ENCODE measurements around the gene SPRR2D.
"Not testable (repeated sequence)": the region's sequence is repeated elsewhere in the genome, so short reads cannot be mapped to it uniquely, and the experiment has no call there.

The SPRR2D gene

DNA sequence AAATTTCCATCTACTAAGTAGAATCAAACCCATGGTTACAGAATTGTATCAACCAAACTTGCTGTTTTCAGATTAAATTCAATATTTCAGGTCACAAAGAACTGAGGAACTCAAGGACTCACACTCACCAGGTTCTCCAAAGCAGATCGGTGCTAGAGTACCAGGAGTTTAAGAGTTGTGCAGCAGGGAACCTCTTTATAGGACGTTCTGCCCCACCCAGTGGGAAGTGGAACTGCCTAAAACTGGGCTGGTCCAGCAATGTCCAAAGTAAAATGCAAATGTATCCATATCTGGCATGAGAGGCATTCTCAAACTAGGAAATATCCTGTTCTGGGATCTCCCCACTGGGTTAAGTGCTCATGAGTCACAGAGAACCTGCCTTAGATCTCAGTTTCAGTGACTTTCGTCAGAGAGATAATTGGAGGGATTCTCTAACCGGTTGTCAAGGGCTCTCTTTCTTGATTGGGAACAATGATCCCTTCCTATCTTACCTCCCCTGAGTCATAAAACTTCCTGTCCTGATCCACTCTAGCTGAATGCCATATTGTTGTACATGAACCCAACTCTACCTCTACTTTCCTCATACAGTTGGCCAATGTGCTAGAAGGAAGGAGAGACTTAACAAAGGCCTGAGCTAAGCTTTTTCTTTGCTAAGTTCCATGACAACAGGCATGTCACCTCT lies at the start of gene SPRR2D:
Gene SPRR2D (minus strand): TSS at position 171 of the 682 bp plus-strand sequence. CDS start 774 bp downstream, outside the sequence.
- DNase-seq (ENCODE audit: low read depth) = no peak

DNA sequence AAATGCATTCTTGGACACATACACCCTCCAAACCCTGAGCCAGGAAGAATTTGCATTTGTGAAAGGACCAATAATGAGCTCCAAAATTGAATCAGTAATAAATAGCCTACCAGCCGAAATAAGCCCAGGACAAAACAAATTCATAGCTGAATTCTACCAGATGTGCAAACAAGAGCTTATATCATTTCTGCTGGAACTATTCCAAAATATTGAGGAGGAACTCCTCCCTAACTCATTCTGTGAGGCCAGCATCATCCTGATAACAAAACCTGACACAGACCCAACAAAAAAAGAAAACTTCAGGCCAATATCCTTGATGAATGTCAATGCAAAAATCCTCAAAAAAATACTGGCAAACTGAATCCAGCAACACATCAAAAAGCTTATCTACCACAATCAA lies 46.7 kb upstream of the SPRR2D start:
- DNase-seq (ENCODE audit: low read depth) = no peak

DNA sequence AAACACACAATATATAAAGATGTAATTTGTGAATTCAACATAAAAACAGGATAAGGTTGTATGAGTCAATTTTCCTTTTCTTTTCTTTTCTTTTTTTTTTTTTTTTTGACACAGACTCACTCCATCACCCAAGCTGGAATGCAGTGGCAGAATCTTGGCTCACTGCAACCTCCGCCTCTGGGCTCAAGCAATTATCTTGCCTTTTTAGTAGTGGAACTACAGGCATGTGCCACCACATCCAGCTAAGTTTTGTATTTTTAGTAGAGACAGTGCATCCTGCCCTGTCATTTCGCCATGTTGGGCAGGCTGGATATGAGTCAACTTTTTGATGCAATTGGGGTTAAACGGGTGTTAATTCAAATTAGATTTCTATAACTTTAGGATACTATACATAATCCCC lies 40.8 kb upstream of the SPRR2D start:
- no peak for DNase-seq (ENCODE audit: low read depth)

DNA sequence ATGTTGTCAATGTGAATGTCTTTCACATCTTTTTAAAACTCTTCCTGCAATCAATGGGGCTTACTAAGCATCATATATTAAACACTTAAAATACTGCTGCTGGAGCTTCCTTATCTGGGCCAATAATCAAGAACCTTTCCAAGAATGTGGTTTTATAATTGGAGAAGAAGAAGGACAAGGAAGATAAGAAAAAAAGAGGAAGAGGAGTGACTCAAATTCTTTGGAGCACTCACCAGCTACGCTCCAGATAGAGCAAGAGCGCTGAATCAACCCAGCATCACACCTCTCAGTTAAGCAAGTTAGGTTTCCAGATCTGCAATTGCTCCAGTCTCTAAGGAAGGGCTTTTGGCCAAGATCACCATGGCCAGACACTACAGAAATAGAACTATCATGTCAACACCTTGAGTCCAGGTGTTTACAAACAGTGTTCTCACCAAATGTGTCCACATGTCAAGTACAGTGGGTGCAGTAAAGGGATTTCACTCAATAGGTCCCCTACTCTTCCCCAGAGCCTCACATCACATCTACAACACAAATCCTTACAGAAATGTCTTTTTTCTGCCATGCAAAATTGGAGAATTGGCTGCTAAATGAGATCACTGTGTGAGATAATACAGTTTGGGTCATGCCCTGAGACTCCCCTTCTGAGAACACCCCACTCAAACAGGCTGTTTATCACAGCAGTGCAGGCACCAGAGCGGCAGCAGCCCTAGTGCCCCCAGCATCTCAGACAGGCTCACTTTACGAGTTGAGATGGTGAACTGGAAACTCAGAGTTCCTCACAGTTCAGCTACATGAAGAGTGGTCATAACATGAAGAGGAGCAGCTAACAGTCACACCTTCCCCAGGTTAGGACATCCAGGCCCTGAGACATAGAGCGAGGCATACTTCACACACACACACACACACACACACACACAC lies 32.1 kb upstream of the SPRR2D start:
- DNase-seq (ENCODE audit: low read depth) = no peak

DNA sequence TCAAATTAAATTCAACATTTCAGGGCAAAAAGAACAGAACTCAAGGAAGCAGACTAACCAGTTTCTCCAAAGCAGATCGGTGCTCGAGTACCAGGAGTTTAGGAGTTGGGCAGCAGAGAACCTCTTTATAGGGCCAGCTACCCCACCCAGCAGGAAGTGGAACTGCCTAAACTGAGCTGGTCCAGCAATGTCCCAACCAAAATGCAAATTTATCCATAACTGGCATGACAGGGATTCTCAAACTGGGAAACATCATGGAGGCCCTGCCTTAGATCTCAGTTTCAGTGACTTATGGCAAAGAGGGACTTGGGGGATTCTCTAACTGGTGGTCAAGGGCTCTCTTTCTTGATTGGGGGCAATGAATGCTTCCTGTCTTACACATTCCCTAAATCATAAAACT lies 30.6 kb upstream of the SPRR2D start, which contains the start of gene SPRR2B:
Gene SPRR2B (minus strand): TSS at position 101 of the 400 bp plus-strand sequence. CDS start 772 bp downstream, outside the sequence.
- no peak for DNase-seq (ENCODE audit: low read depth)

DNA sequence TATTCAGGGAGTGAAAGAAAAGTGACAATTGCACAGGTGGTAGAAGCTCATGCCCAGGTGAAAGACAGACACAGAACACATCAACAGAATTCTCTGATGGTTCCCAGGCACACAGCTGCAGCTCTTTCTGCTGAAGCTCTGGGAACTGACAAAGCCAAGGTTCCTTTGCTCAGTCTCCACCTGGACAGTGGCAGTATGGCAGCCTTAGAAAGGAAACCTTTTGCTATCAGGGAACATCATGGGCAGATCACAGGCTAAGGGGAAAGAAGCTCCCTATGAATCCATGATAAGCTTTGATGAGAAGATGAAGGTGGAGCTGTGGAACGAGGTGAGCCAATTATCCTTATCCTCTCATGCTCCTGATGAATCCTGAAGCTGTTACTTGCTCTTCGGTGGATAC lies 29.3 kb upstream of the SPRR2D start:
- DNase-seq (ENCODE audit: low read depth) = no peak

DNA sequence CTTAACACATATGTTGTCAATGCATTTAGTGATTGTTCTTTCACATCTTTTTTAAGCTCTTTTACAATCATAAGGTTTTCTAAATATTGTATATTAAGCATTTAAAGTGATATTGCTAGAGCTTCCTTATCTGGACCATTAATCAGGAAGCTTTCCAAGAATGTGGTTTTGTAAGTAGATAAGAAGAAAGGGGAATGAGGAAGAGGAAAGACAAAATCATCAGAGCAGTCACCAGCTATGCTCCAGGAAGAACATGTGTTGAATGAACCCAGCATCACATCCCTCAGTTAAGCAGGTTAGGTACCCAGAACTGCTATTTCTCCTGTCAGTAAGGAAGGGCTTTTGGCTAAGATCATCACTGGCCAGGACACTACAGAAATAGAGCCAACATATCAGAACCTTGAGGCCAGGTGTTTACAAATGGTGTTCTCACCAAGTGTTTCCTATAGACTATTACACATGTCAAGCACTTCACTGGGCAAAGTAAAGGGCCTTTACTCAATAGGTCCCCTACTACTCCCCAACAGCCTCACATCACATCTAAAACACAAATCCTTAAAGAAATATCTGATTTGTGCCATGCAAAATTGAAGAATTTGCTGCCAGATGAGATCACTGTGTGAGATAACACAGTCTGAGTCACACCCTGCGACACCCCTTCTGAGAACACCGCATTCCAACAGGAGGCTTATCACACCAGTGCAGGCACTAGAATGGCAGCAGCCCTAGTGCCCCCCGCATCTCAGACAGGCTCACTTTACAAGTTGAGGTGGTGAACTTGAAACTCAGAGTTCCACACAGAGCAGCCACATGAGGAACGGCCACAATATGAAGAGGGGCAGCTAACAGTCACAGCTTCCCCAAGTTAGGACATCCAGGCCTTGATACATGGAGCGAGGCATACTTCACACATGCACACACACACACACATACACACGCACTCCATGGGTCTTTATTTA lies 18.2 kb upstream of the SPRR2D start:
- no peak for DNase-seq (ENCODE audit: low read depth)

DNA sequence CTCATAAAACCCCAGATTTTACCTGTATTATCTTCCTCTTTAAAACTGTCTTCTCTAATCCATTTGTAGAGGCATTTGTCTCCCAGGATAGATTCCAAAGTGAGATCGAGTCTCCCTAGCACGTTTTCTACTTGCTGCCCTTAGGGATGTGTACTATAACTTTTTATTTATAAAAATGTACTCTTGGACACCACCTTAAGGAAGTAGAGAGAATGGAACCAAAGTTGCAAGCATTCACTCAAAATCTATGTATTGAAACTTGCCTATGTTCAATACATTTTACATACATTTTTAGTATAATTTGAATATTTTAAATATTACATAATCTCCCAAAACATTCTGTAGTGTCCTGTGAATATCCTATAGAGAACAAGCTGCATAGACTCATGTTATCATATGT lies 17.2 kb upstream of the SPRR2D start:
- DNase-seq (ENCODE audit: low read depth) = no peak

DNA sequence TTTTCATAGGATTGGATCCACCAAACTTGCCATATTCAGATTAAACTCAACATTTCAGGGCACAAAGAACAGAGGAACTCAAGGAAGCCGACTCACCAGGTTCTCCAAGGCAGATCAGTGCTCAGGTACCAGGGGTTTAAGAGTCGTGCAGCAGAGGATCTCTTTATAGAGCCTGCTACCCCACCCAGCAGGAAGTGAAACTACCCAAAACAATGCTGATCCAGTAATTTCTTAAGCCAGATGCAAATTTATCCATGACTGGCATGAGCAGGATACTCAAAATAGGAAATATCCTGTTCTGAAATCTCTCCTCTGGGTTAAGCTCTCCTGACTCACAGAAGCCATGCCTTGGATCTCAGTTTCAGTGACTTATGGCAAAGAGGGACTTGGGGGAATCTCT lies 16.5 kb upstream of the SPRR2D start, which contains the start of gene SPRR2A:
Gene SPRR2A (minus strand): TSS at position 138 of the 400 bp plus-strand sequence. CDS start 777 bp downstream, outside the sequence.
- no peak for DNase-seq (ENCODE audit: low read depth)

DNA sequence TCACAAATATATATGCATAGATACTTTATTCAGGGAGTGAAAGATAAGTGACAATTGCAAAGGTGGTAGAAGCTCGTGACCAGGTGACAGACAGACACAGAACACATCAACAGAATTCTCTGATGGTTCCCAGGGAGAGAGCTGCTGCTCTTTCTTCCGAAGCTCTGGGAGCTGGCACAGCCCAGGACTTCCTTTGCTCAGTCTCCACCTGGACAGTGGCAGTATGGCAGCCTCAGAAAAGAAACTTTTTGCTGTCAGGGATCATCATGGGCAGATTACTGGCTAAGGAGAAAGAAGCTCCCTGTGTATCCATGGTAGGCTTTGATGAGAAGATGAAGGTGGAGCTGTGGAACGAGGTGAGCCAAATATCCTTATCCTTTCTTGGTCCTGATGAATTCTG lies 15.2 kb upstream of the SPRR2D start:
- DNase-seq (ENCODE audit: low read depth) = not testable (repeated sequence)

DNA sequence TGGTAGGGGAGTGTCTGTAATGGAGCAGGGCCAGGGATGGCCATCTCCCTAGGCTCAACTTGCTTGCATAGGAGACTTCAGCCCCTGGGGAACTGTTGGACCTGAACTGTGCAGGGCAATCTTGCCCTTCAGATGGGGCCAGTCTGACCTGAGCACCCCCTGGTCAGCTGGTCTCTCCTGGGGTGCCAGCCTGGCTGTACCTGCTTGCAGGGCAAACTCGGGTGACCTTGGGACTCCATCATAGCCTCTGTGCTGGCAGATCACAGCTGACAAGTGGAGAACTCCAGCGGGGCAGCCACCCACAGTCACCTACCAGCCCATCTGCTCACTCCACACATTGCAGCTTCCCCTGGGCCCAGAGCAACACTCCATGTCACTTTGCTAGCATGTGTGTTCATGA lies 8.3 kb upstream of the SPRR2D start:
- no peak for DNase-seq (ENCODE audit: low read depth)

DNA sequence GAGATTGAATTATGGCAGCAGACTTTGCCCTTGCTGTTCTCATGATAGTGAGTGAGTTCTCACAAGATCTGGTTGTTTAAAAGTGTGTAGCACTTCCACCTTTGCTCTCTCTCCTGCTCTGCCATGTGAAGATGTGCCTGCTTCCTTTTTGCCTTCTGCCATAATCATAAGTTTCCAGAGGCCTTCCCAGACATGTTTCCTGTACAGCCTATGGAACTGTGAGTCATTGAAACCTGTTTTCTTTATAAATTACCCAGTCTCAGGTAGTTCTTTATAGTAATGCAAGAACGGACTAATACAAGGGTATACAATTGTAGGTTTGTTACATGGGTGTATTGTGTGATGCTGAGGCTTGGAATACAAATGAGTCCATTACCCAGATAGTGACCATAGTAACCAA lies 5.7 kb downstream of the SPRR2D start:
- DNase-seq (ENCODE audit: low read depth) = no peak

DNA sequence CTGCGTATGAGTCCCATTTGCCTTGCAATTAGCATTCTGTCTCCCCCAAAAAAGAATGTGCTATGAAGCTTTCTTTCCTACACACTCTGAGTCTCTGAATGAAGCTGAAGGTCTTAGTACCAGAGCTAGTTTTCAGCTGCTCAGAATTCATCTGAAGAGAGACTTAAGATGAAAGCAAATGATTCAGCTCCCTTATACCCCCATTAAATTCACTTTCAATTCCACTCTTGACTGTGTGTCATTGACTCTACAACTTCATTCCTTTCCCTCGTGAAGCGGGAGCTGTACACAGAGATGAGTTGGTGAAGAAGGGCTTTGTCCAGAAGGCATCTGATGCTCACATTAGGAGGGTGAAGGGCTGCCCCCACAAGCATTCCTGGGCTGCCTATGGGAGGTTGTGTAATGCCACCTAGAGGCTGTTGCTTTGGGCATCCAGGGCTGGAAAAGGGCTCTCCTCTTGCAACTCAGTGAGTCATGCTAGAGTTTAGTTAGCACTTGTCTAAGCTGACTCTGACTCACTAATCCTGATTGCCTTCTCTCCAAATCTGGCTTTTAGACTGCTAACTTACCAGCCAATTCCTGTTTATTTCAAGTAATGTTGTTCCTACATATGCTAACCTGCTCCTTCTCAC lies 8.1 kb downstream of the SPRR2D start:
- DNase-seq (ENCODE audit: low read depth) = no peak

DNA sequence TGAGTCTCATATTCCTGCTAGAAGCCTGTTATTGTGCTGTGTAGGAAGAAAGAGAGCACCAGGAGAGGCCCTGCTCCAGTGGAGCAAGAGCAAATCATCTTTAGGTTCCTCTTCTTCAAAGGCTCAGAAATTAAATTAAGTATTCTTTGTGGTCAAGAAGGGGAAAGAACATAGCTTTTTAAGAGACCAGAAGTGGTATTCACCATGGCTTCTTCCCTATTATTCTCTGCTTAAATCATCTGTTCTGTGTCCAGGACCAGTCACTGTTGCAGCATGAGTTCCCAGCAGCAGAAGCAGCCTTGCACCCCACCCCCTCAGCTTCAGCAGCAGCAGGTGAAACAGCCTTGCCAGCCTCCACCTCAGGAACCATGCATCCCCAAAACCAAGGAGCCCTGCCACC lies 8.8 kb downstream of the SPRR2D start:
- DNase-seq (ENCODE audit: low read depth) = no peak

DNA sequence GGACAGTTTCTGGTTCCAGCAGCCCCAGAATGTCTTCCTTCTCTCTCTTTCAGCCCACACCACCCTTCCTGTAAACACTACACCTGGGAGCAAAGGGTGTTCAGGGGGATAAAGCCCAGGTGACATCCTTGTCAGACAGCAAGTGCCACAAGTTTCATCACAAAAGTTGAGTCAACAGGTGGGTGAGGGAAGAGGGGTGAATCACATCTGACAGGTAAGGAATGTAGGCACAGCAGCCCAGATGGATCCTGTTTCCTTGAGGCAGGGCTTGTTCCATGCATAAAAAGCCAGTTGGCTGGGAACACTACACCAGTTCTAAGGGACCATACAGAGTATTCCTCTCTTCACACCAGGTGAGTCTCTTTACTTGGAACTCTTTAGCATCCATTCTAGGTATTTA lies 10.0 kb downstream of the SPRR2D start, which contains the start of gene SPRR1B:
Gene SPRR1B (plus strand): TSS at position 309 of the 400 bp plus-strand sequence. CDS start 1,143 bp downstream, outside the sequence.
- DNase-seq (ENCODE audit: low read depth) = no peak

DNA sequence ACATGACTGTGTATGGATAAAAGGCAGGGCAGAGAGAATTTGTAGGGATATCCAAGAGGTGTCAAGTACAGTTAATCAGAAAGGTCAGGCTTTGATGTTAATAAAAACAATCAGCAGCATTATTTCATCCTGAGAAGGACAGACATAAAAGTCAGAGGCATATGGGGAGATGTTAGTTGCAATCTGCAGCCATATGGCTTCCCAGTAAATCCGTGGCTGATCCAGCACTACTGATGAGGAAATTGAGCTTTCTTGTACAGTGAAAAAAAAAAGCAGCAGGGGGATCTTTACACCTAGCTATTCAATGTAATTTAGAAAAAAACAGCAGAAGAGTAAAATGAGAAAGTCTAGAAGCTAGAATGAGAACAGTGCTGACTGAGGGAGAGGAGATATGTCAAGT lies 12.2 kb downstream of the SPRR2D start:
- no peak for DNase-seq (ENCODE audit: low read depth)

DNA sequence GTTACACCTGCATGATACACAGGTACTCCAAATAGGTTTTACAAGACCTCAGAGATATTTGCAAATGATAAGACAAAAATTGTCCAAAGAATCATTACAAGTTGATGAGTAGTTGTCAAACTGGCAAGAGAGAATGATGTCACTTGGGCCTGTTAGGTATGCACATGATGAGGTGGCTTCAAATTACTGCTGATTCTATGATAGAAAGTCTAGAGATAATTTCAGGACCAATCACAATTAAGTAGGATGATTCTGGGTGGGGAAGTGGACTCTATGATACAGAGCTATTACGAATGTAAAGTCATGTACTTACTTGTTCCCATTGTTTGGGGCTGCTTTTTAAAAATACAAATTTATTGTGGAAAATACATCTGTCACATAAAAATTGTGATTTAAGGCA lies 15.1 kb downstream of the SPRR2D start:
- no peak for DNase-seq (ENCODE audit: low read depth)

DNA sequence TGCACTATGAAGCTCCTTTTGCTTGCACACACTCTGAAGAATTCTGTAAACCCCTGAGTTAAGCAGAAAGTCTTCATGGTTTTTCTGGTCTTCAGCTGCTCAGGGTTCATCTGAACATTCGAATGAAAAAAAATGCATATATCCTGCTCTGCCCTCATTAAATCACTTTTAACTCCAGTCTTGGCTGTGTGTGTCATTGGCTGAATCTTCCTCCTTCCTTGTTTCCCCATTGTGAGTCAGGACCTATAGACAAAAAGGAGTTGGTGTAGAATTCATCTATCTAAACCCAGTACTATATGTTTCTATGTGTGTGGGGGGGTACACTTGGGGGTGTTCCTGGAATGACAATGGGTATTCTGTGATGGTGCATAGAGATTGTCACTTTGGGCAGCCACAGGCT lies 16.5 kb downstream of the SPRR2D start:
- no peak for DNase-seq (ENCODE audit: low read depth)

DNA sequence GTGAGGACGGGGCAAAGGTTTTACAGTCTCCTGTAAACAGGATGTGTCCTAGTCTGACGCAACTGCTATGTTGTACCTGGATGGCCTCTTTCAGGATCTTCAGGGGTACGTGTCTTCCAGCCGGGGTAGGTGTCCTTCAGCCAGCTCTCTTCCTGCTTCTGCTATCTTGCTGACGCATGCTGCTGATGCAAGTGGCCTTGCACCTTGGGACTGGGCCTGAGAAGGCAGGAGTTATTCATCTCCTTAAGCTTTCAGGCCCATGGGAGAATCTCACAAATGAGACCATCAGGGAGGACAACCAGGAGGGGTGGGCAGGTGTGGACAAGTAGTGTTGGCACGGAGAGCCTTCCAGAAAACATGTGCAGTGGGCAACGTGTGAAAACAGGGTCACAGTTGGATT lies 17.8 kb downstream of the SPRR2D start:
- DNase-seq (ENCODE audit: low read depth) = no peak

DNA sequence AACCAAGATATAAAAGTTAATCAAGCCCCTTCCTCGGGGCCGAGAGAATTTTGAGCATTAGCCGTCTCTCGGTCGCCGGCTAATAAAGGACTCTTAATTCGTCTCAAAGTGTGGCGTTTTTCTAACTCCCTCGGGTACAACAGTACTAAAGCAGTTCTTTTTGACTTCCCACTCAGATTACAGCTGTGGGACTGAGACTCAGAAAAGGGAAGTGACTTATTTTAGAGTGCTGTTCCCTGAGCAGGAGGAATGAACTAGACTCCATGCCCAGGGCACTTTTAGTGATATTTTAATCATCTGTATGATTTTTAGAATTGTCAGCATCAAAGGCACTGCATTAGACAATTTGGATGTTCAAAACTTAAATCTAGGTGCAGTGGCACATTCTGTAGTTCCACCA lies 18.6 kb downstream of the SPRR2D start:
- DNase-seq (ENCODE audit: low read depth) = not testable (repeated sequence)

DNA sequence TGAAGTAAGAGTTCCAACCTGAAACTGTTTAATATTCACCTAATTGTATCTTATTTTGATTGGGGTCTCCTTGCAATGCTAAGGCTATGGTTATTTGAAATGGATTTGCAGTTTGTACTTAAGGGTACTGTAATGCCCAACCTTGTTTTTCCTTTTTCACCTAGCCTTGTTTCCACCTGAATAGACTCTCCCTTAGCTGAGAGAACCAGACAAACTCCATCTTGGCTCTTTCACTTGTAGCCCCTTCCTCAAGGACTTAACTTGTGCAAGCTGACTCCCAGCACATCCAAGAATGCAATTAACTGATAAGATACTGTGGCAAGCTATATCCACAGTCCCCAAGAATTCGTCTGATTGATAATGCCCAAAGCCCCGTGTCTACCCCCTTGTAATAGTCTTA lies 19.1 kb downstream of the SPRR2D start:
- DNase-seq (ENCODE audit: low read depth) = not testable (repeated sequence)

Measured in activated T-helper 1 cell treated with Interleukin-2 at 50 U/mL for 16 hours (primary cell).